ENCODE data around the gene KIAA0319L.
"Not testable (repeated sequence)": the region's sequence is repeated elsewhere in the genome, so short reads cannot be mapped to it uniquely, and the experiment has no call there.

KIAA0319L gene

DNA sequence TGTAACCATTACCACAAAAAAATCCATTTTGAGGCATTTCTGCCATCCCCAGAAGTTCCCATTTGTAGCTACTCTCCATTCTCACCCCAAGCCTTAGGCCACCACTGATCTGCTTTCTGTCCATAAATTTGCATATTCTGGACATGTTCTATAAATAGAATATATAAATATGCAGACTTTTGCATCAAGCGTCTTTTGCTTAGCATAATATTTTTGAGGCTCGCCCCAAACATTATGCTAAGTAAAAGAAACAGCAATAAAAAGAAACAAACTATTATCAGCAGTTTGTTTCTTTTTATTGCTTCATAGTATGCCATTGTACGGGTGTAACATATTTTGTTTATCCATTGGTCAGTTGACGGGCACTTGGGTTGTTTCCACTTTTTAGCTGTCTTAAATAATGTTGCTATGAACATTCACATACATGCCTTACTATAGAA lies 23.8 kb upstream of the KIAA0319L start:
- no peak for DNase-seq

DNA sequence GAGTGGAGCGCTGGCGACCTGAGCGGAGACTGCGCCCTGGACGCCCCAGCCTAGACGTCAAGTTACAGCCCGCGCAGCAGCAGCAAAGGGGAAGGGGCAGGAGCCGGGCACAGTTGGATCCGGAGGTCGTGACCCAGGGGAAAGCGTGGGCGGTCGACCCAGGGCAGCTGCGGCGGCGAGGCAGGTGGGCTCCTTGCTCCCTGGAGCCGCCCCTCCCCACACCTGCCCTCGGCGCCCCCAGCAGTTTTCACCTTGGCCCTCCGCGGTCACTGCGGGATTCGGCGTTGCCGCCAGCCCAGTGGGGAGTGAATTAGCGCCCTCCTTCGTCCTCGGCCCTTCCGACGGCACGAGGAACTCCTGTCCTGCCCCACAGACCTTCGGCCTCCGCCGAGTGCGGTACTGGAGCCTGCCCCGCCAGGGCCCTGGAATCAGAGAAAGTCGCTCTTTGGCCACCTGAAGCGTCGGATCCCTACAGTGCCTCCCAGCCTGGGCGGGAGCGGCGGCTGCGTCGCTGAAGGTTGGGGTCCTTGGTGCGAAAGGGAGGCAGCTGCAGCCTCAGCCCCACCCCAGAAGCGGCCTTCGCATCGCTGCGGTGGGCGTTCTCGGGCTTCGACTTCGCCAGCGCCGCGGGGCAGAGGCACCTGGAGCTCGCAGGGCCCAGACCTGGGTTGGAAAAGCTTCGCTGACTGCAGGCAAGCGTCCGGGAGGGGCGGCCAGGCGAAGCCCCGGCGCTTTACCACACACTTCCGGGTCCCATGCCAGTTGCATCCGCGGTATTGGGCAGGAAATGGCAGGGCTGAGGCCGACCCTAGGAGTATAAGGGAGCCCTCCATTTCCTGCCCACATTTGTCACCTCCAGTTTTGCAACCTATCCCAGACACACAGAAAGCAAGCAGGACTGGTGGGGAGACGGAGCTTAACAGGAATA lies 20.1 kb upstream of the KIAA0319L start:
- DNase-seq: peak; percentile 49

DNA sequence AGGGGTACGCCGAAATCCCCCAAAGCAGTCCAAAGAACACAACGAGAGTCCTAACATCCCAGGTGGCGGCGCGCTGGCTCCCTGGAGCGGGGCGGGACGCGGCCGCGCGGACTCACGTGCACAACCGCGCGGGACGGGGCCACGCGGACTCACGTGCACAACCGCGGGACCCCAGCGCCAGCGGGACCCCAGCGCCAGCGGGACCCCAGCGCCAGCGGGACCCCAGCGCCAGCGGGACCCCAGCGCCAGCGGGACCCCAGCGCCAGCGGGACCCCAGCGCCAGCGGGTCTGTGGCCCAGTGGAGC lies 19.5 kb upstream of the KIAA0319L start:
- not testable (repeated sequence) for DNase-seq

DNA sequence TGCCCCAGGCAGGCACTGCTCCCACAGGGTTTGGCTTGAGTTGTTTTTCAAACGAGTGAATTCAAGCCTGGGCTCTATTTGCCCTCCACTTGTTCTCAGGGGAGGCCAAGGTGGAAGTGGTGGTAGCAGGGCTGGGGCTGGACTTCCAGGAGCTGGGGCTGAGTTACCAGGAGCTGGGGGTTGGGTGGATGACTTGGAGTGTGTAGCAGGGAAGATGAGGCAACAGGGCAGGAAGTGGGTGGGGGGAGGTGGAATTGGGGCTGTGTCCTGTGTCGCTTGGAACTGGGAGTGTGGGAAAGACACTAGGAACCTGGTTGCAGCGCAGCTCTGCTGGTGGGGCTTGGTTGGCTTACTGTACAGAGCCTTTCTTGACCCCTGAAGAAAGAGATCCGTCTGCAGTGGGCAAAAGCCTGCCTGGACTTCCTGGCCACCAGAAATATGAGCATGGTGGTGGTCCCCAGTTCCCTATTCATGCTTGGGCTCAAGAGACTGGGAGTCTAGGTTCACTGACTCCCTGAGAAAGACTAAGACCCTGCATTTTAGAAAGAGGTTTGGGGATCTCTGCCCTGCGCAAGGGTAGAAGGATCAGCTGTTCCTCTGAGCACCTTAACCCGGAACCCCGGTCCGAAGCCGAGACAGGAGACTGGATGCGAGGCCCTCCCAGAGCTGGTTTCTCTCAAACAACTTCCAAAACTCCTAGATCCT lies 19.0 kb upstream of the KIAA0319L start:
- no peak for DNase-seq

DNA sequence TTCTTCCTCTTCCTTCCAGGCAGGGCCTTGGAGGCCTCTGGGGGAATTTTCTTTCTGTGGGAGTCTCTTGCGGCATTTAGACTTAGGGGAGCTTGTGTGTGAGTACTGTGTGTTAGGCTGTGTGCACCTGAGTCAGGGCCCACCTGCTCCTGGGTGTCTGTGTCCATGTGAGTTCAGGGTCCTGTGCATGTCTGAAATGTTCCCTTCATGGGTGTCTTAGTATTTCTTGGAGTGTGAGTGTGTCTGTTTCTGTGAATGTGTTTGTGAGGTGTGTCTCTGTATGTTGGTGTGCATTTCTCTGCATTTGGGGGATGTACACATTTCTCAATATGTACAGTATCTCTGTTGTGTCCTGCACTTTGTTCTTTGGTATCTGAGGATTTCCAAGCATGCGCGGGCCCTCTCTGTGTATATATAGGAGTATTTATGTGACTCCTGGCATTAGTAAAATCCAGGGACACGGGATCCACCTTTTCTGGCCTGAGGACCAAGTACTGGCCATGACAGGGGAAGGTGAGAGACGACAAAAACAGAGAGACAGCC lies 18.3 kb upstream of the KIAA0319L start:
- DNase-seq: no peak

DNA sequence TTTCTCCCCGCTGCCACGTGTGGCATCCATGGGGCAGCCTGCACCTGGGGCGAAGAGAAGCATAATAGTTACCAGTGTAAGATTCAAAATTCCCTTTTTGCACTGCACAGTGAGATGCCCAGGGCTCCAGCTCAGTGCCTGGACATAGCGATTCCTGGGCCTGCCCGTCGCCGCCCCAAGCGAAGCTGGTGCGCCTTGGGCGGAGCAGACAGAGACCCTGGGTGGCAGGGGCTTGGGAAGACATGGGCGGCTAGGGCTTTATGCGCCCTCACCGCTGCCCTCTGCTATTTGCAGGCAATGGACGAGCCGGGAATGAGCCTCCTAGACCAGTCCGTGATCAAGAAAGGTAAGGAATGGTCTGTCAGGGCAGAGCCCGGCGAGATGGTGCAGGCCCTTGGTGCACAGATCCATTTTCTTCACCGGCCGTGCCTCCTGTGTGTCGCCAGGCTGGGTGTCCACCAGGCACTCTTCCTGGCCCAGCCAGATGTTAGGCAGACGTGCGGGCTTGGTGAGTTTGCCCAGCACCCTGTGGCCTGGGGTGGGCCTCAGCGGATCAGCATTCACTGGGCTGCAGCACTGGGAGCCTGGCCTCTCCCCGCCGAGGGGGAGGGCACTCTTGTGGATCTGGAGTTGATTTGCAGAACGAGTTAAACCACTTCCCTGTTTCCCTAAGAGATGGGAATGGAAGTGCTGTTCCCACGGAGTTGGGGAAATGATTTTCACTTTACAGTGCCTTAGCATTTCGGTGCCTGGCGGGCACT lies 17.6 kb upstream of the KIAA0319L start:
- DNase-seq: no peak

DNA sequence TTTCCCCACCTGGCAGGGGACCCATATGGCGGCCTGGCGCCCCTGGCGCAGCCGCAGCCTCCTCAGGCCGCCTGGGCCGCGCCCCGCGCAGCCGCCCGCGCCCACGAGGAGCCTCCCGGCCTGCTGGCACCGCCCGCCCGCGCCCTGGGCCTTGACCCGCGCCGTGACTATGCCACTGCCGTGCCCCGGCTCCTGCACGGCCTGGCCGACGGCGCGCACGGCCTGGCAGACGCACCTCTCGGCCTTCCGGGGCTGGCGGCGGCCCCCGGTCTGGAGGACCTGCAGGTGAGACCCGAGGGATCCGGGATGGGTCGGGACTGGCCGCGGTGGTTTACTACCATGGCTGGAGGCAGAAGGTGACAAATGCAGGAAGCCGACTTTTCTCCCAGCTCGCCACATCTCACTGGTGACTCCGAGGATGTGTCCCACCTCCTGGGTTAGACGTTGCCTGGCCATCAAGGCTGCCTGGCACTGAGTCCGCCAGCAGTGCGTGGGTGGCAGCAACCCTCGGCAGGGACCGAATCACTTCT lies 17.0 kb upstream of the KIAA0319L start:
- DNase-seq: no peak

DNA sequence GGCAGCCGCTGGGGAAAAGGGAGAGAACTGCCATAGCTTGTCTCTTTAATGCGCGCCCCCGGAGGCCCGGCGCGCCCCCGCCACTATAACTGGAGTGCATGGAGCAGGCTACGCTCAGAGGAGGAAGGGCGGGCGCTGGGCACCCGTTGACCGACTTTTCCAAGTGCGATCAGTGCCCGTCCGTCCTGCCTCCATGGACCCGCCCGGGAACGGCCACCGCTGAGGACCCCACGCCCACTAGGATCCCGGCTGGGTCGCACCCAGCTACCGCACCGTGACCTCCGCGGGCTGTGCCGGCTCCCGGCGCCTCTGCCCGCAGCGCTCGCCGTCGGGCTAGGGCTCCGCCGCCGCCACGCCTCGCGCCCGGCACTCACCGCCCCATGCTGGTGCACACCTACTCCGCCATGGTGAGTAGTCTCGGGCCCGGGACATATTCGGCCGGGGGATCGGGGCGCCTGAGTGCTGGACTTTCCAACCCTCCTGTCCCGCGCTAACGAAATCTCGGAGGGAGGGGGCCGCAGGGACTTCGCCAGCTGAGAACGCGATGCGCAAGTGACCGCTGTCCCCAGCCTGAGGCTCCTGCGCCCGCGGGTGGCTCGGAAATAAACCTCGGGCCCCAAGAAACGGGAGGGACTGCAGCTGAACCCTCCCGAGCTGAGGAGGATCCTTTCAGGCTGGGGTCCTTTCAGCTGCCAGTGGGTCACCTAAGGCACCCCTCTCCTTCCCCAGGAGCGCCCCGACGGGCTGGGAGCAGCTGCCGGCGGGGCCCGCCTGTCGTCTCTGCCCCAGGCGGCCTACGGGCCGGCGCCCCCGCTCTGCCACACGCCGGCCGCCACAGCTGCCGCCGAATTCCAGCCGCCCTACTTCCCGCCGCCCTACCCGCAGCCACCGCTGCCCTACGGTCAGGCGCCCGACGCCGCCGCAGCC lies 16.3 kb upstream of the KIAA0319L start, which contains the start of gene TFAP2E:
TSS of gene TFAP2E (plus strand) at position 117 of the 927 bp plus-strand sequence. CDS start at position 381, 264 bp downstream.
- DNase-seq: no peak

DNA sequence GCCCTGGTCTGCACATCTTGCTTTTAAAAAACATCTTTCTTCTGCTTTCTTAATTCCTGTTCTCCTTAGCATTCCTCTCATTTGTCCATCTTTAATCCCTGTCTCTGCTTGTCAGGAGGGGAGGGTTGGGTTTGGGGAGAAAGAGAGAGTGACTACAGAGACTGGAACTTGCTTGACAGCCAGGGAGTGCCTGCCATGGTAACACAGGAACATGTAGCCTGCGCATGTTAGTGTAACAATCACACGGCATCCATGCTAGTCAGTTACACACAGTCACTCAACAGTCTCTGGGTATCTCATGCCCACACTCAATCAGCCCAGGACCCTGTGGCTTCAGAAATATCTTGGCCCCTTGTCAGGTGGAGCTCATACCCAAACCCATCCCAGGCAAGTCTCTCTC lies 15.1 kb upstream of the KIAA0319L start:
- DNase-seq: no peak

DNA sequence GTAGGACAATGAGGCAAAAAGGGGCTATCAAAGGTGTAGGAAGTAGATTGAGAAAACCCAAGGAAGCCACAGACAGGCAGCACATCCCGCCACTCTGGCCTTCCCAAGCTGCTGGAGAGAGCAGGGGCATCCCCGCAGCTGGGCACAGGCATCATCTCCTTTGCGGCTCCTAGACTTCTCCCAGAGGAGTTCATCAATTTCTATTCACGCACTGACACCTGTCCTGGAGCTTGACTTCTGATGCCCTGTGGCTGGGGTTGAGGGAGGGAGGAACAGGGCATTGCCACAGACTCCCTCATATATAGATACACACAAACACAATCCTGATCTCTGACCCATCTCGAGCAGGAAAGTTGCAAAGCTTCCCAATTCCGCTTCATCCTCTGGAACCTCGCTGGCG lies 14.1 kb upstream of the KIAA0319L start:
- no peak for DNase-seq

DNA sequence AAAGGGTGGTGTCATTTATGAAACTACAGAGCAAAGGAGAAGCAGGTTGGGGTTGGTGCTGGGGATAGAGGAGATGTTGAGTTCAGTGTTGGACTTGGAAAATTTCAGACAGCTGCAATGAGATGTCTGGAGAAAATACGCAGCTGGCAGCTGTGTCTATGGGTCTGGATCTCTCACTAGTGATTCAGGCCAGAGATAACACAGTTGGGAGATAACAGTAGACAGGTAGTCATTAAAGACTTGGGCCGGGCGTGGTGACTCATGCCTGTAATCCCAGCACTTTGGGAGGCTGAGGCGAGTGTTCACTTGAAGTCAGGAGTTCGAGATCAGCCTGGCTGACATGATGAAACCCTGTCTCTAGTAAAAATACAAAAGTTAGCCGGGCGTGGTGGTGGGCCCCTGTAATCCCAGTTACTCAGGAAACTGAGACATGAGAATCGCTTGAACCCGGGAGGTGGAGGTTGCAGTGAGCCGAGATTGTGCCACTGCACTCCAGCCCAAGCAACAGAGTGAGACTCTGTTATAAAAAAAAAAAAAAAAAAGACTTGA lies 13.5 kb upstream of the KIAA0319L start:
- DNase-seq: no peak

DNA sequence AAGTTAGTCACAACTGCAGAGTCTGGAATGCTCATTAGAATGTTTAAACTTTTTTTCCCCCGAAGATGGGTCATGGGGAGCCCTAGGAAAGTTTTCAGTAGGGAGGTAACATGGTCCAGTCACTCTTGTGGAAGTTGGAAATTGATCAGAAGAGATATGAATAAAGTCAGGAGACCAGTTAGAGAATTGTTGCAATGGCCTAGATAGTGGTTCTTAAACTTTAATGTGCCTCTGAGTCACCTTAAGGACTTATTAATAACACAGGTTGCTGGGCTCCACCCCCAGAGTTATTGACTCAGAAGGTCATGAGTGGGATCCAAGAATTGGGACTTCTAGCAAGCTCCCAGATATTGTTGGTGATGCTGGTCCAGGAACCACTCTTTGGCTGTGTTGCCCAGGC lies 12.7 kb upstream of the KIAA0319L start:
- no peak for DNase-seq

DNA sequence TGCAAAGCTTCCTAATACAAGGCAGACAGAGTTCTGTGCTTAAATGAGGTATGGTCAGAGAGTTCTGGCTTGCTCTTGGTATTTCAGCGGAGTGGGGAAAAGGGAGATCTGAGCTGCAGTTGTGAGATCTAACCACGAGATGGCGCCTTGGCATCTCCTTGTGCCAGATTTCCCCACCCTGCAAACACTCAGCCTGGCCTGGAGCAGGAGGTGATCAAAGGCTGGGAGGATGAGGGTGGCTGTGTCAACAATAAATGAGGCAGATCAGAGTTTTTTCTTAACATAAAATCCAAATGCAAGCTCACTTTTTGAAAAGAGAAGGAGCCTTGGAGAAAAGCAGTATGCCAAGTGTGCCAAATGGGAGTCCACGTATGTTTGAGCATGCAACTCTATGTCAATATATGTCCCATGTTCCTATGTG lies 11.8 kb upstream of the KIAA0319L start:
- DNase-seq: no peak

DNA sequence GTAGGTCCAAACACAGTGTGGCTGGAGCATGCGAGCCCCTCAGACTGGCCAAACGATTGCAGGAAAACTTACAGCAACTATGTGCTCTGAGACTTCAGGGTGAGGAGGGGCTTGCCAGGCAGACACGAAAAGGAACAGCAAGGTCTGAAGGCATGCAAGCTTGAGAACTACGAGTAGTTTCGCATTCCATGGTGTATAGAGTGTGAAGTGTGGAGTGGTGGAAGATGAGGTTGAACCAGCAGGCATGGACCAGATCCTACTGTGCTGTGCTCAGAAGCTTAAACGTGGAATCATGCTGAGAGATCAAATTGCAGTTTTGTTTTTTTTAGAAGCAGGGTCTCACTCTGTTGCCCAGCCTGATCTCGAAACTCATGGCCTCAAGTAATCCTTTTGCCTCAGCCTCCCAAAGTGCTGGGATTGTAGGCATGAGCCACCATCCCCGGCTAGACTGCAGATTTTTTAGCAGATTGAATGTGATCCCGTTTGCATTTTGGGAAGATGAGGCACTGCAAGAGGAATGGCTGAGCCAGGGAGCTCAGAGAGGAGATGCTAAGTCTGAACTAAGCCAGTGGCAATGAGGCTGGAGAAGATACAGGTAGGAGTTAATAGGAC lies 10.8 kb upstream of the KIAA0319L start:
- DNase-seq: no peak

DNA sequence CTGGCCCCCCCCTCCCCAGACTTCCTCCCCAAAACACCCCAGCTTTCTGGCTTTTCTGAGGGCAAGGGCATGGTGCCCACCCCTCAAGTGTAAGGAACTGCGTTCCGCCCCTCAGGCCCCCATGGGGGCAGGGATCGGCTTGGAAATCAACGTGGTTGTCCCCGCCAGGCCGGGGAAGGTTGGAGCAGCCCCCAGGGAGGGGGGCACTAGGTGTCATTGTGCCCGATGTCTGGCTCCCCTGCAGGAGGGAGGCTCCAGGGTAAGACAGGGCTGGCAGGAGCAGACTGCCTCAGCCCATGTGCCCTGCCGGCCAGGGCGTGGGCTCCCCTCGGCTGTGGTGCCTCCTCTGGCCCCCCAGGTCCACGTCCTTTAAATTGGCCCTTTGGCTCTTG lies 8.5 kb upstream of the KIAA0319L start:
- DNase-seq: no peak

DNA sequence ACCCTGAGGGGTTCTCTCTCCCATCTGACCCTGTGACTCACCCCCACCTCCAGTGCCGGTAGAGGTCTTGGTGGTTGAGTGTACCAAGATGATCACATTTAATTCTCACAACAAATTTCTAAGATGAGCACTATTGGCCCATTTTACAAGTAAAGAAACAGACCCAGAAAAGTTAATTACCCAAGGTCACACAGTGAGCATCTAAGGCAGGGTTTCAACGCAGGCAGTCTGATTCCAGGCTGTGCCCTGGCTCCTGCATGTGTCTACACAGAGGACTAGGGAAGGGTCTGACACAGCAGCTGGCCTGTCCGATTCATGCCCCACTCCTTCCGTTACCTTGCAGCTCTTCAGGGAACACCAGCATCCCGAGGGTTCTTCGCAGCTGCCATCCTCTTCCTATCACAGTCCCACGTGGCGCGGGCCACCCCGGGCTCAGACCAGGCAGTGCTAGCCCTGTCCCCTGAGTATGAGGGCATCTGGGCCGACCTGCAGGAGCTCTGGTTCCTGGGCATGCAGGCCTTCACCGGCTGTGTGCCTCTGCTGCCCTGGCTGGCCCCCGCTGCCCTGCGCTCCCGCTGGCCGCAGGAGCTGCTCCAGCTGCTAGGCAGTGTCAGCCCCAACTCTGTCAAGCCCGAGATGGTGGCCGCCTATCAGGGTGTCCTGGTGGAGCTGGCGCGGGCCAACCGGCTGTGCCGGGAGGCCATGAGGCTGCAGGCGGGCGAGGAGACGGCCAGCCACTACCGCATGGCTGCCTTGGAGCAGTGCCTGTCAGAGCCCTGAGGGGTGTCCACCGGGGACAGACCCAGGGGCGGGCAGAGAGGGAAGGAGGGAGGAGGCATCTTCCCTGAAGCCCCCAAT lies 7.9 kb upstream of the KIAA0319L start:
- DNase-seq: no peak

DNA sequence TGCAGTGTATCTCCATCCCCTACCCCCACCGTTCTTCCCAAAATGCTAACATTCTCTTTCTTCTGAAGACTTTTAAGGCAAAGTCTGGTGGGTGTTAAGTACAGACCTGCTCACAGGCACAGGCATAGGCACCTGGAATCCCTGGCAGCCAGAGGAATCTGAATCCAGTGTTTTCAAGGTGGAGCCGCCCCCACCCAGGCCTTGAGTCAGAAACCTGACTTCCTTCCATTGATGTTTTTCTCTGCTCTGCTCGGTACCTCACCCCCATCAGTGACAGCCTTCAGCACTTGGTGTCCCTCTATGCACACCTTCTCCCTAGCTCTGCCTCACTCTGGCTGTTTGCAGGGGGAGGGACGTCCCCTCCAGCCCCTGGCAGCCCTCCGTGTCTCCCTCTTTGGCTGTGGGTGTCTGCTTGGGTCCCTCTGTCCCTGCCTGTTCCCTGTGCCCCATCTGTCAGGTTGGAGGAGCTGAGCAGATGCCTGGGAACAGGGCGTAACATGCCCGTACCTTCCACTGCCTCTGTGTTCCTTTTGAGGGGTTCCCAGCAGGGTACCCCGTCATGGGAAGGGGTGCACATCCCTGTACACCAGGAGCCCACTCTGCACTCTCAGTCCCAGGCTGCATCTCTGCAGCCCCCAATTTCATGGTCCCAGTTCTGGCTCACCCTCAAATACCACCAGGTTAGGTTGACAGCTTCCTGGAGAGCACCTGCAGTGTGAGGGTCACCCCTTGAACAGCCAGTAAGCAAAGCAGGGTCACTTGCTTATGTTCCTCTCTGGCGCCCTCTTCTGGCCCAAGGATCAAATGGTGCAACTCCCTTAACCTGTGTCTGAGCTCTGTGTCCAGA lies 7.1 kb upstream of the KIAA0319L start:
- DNase-seq: no peak

DNA sequence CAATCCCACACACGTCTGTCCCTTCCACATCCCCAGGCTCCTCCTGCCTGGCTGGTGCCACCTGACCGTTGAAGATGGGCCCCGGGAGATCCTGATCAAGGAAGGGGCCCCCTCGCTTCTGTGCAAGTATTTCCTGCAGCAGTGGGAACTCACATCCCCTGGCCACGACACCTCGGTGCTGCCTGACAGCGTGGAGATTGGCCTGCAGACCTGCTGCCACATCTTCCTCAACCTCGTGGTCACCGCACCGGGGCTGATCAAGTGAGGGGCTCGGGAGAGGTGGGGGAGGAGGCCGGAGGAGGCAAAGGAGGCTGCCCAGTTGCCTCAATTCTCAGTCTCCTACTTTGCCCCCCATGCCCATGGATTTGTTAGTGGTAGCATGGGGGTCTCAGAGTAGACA lies 6.0 kb upstream of the KIAA0319L start:
- DNase-seq: no peak

Data from activated gamma-delta T cell (primary cell).